GM10847 (cell line): ENCODE measurements around the gene CCNY.
A peak's percentile ranks its signal among the peaks of the same experiment; 100 is the strongest.

Experiments
- POLR2A ChIP-seq: IDR thresholded peaks from 2 replicates; pipeline ENCODE4 v1.6.1; 2011; ENCODE audit not compliant: insufficient read length; ENCODE audit errors: extremely low read depth

Gene CCNY

DNA sequence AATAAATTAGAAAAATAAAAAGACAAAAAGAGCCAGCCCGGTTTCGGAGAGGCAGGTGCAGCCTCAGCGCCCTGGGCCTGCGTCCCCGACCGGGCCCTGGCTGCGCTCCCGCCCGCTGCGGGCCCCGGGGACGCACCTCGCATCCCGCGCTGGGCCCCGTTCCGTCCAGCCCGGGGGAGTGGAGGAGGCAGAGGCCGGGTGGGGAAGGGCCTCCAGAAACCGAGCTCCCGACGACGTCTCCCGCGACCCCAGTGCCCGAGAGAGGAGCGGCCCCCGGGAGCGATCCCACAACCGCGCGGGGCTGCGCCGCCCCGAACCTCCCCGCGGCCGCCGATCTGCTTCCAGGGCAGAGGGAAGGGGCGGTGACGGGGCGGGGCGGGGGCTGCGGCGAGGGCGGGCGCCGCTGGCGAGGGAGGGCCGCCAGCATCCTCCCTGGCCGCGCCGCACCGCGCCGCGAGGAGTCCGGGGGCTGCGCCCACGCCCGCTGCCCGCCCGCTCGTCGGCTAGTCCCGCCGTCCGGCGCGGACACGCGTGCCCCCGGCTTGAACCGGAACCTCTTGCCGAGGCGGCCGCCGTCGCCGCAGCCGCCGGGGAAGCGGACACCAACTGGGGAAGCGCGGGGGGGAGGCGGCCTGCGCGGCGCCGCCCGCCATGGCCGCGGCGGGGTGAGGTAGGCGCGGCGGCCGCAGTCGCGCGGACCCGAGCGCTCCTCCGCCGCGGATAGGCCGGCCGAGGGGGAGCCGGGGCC lies at the start of gene CCNY:
CCNY (plus strand) TSS at position 426 of the 748 bp plus-strand sequence. CDS start 545 bp downstream, outside the sequence.
- TF ChIP-seq POLR2A: peak; percentile 53

- no peak for TF ChIP-seq POLR2A
Observed at GRCh38 chr10:35289198-35289597, 47.1 kb upstream of the CCNY start.

DNA sequence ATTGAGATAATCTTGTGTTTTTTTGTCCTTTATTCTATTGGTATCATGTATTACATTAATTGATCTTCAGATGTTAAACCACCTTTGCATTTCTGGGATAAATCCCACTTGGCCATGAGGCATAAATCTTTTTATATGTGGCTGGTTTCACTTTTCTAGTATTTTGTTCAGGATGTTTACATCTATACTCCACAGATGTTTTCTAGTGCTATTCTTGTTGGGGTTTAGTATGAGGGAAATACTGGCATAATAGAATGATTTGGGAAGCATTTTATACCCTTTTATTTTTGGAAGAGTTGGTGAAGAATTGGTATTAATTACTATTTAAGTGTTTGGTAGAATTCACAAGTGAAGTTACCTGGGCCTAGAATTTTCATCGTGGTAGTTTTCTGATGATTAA lies 41.8 kb upstream of the CCNY start:
- TF ChIP-seq POLR2A: no peak

DNA sequence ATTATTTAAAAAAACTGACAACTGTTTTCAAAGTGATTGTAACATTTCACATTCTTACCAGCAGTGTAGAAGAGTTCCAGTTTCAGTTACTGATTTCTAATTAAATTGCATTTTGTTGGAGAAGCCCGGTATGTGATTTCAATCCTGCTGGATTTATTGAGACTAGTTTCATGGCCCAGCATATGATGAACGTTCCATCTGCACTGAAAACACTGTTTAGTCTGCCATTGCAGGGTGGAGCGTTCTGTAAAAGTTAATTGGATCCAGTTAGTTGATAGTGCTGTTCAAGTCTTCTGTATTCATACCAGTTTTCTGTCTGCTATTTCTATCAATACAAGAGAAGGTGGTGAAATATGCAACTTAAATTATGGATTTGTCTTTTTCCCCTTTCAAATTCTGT lies 37.3 kb upstream of the CCNY start:
- TF ChIP-seq POLR2A: no peak

- no peak for TF ChIP-seq POLR2A
Observed at GRCh38 chr10:35300063-35300699, 36.1 kb upstream of the CCNY start.

DNA sequence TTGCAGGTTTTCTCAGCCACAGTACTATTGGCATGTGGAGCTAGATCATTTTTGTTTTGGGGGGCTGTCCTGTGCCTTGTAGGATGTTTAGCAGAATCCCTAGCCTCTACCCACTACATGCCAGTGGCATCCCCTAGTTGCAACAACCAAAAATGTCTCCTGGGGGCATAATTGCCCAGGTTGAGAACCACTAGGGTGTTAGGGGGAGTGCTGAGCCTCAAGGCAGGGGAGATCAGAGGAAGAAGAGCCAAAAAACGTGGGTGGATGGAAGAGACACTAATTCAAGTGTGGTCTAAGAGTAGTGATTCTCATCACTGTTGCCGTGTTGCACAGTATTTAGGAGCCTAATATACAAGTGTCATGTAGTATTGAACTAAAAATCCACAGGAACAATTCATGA lies 31.7 kb upstream of the CCNY start:
- no peak for TF ChIP-seq POLR2A

DNA sequence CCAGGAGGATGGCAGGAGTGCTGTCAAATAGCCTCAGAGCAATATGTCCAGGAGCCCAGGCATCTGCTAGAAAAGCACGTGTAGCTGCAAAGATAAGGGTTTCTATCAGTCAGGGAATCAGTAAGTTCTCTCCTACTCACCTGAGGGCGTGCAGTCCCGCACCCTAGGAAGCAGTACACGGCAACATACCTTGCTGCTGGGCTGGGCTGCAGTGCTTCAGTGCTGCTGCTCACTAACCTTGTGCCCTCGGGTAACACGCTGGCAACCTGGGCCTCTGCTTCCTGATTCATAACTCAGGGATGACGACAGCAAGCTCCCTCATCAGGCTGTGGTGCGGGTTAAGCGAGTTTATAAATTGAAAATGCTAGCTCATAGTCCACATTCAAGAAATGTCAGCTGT lies 29.5 kb upstream of the CCNY start:
- no peak for TF ChIP-seq POLR2A

DNA sequence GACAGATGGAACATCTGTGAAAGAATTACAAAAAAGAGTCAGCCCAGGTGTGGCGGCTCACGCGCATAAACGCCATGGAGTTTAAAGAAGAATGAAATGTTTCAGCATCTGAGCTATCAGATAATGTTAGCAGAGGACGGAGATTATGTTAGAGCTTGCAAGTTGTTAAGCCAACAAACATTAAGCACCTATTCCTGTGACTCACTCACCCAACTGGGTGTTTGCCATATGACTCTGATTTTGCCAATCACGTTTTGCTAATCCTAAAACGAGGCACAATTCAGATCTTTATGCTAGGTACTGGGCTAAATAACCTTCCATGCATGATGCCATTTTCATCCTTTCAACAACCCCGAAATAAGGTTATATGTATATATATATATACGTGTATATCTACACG lies 29.0 kb upstream of the CCNY start:
- TF ChIP-seq POLR2A: no peak

GRCh38 chr10:35308809-35309208 lies 27.5 kb upstream of the CCNY start:
- no peak for TF ChIP-seq POLR2A

DNA sequence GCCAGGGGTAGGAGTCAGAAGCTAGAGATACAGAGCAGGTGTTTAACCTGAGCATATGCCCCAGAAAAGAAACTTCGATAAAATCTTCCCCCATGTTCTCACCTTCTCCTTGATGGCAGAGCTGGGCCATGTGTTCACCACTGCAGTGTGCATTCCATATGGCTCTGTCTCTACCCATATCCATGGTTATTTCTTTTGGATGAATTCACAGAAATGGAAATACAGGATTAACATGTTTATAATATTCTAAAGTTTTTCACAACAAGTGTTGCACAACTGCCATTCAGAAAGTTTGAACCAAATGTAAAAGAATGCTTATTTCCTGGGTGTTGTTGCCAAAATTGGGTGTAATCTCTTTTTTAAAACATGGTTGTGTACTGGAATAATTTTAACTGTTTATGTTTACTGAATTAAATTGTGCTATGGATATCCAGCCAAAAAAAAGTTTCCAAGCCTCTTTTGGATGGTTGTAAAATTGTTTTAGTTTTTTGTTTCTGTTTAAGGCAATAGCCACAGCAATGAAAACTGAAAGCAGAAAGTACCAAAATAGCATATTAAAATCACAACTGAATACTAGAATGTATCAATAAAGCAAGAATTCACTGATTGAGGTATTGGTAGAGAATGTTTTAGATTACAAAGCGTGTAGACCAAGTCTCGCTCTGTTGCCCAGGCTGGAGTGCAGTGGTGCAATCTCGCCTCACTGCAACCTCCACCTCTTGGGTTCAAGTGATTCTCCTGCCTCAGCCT lies 19.9 kb upstream of the CCNY start:
- no peak for TF ChIP-seq POLR2A

DNA sequence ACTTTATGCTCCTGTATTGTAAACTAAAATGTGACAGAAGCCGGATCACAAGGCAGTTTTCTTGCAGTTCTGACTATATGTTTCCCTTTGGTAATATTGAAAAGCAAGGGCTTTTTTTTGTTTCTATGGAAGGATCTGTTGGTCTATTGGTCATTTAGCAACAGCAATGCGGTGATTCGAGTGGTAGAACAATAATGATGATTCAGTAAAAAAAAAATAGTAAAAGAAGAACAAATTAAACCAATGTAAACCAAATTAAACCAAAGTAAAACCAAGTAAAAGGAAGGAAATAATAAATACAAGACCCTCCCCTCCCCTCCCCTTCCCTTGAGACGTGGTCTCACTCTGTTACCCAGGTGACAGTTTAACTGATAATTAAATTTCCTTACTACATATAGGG lies 17.8 kb upstream of the CCNY start:
- no peak for TF ChIP-seq POLR2A

DNA sequence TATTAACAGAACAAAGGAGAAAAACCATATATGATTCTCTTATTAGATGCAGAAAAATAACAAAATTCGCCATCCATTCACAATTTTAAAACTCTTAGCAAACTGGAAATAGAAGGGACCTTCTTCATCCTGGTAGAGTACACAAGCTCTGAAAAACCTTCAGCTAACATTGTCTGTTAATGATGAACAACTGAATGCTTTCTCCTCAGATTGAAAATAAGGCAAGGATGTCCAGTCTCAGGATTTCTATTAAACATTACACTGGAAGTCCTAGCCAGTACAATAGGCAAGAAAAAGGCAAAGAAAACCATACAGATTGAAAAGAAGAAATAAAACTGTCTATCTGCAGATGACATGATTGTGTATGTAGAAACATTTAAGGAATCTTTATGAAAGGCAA lies 16.0 kb upstream of the CCNY start:
- no peak for TF ChIP-seq POLR2A

GRCh38 chr10:35322636-35323035 lies 13.7 kb upstream of the CCNY start:
- TF ChIP-seq POLR2A: no peak

GRCh38 chr10:35324196-35324595 lies 12.1 kb upstream of the CCNY start:
- TF ChIP-seq POLR2A: no peak

DNA sequence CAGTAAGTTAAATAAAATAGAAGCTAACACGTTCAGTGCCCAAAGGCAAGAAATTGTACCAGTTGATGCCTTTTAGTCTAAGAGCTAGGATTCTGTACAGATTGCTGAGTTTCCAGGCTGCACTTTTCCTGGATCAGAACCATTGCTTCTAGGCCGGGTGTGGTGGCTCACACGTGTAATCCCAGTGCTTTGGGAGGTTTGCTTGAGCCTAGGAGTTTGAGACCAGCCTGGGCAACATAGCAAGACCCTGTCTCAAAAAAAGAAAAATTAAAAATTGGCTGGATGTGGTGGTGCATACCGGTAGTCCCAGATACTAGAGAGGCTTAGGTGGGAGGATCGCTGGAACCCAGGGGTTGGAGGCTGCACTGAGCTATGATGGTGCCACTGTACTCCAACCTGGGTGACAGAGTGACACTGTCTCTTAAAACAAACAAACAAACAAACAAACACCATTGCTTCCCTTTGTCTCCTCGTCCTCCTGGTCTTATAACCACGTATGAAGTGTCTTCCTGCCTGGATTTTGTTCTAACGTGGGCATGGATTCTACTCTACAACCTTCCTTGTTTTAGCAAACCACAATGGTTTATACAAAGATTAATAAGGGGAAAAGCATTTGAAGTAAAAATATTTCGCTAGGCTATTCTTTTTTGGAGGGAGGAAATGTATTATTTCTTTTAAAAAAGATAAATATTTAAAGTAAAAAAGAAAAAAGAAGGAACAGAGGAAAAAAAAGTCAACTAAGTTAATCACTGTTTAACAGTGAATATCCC lies 9.7 kb upstream of the CCNY start:
- TF ChIP-seq POLR2A: no peak

DNA sequence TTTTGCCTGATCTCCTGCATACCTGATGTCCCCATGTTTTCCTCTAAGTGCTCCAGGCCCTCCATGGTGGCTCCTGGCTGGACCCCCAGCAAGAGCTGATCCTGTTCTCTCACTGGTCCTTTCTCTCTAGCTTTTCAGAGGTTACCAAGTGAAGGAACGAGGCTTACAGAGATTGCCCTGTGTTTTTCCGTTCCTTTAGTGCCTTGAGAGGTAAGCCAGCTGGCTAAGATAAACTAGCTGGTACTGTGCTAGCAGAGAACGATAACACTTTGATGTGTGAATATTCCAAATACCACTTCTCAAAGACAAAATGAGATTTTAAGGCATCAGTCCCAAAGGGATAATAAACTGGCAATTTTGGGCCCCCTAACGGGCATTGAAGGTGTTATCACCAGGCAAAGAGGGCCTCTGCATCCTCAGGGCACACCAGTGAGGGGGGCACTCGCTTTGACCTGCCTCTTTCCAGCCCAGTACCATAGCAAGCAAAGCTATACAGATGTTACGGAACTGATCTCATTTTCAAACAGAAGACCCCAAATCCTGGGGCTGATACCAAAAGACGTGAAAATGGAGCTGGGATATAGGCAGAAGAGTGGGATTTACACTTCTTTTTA lies 8.4 kb upstream of the CCNY start:
- no peak for TF ChIP-seq POLR2A
